HepG2 (cell line): ENCODE measurements around the gene SDF2. TPM values are rescaled to one million over a fixed set of nuclear protein-coding genes. Genes with fewer than 3 reads are reported as not detected.

Source experiments
- AHDC1 ChIP-seq: sonication (generic); formaldehyde crosslinking; IDR thresholded peaks from 2 replicates; pipeline ENCODE4 v1.5.1; 2020; ENCODE audit warnings: mild to moderate bottlenecking, missing genetic modification reagents, borderline replicate concordance
- CCDC6 ChIP-seq: sonication (generic); formaldehyde crosslinking; IDR thresholded peaks from 2 replicates; pipeline ENCODE4 v1.8.1; 2022; ENCODE audit warnings: mild to moderate bottlenecking, missing genetic modification reagents, moderate library complexity
- KLF12 ChIP-seq: sonication (generic); formaldehyde crosslinking; IDR thresholded peaks from 2 replicates; pipeline ENCODE4 v1.4.0; 2020; ENCODE audit warnings: missing genetic modification reagents, borderline replicate concordance
- LBX2 ChIP-seq: sonication (generic); formaldehyde crosslinking; IDR thresholded peaks from 2 replicates; pipeline ENCODE4 v1.5.0; 2020; ENCODE audit warnings: missing genetic modification reagents, mild to moderate bottlenecking, borderline replicate concordance
- SPEN ChIP-seq: sonication (generic); formaldehyde crosslinking; IDR thresholded peaks from 2 replicates; pipeline ENCODE4 v1.5.1; 2020; ENCODE audit warnings: low read depth, mild to moderate bottlenecking, missing genetic modification reagents
- TFDP1 ChIP-seq: IDR thresholded peaks from 2 replicates; pipeline ENCODE4 v1.6.1; 2016; ENCODE audit warnings: missing compliant biosample characterization, missing genetic modification reagents, borderline replicate concordance
- U2AF2 ChIP-seq: fragments of 200-400 bp; formaldehyde crosslinking; IDR thresholded peaks from 2 replicates; pipeline ENCODE4 v1.6.1; 2017; ENCODE audit warnings: low read depth, mild to moderate bottlenecking, low read length
- ZBTB10 ChIP-seq: sonication (generic); formaldehyde crosslinking; IDR thresholded peaks from 2 replicates; pipeline ENCODE4 v1.4.0; 2020; ENCODE audit warnings: missing genetic modification reagents, borderline replicate concordance
- ZKSCAN5 ChIP-seq: sonication (generic); formaldehyde crosslinking; IDR thresholded peaks from 2 replicates; pipeline ENCODE4 v1.5.1; 2020; ENCODE audit warnings: mild to moderate bottlenecking, missing genetic modification reagents
- ZNF275 ChIP-seq: sonication (generic); formaldehyde crosslinking; IDR thresholded peaks from 2 replicates; pipeline ENCODE4 v1.8.0; 2022; ENCODE audit warnings: missing genetic modification reagents, mild to moderate bottlenecking, inconsistent platforms, borderline replicate concordance
- ZNF674 ChIP-seq: sonication (generic); formaldehyde crosslinking; IDR thresholded peaks from 2 replicates; pipeline ENCODE4 v1.5.0; 2020; ENCODE audit warnings: low read depth, mild to moderate bottlenecking, missing genetic modification reagents
- polyA plus RNA-seq, 8 experiments: library from polyadenylated mRNA; depleted of rRNA in 3 of 8; stranded (reverse) in 7 of 8; unstranded in 1 of 8; fragments of >200 nt; fragmentation: Illumina TruSeq in 4 of 8; extraction: Trizol in 4 of 8; gene quantifications; 2 replicates each; pipeline versions ENCODE4 v1.2.1 to v1.2.3, GENCODE V29; 2011 to 2016; ENCODE audit warnings: low read depth in 4 of 8, missing spikeins in 1 of 8, mixed read lengths in 1 of 8; ENCODE audit not compliant: insufficient read depth in 1 of 8
- total RNA-seq, 5 experiments: library from RNA; depleted of rRNA; stranded (reverse); fragments of >200 nt; fragmentation: Illumina TruSeq; extraction: Trizol; gene quantifications; 2 replicates each; pipeline ENCODE4 v1.2.3, GENCODE V29; 2016; ENCODE audit warnings: low read depth in 1 of 5
- TF ChIP-seq, protein P1 (sequence below): sonication (generic); formaldehyde crosslinking; IDR thresholded peaks from 2 replicates; pipeline ENCODE4 v1.4.0; 2020; ENCODE audit warnings: mild to moderate bottlenecking, missing genetic modification reagents
- TF ChIP-seq, protein P2 (sequence below): sonication (generic); formaldehyde crosslinking; IDR thresholded peaks from 2 replicates; pipeline ENCODE4 v1.8.1; 2023; ENCODE audit warnings: missing genetic modification reagents, mild to moderate bottlenecking, borderline replicate concordance

Gene SDF2
- total and polyA plus RNA-seq, 2 of the 13 experiments (the other 11 are each of a cell fraction or from before 2014, with no cell fraction given), result 58.2 to 58.4 TPM

GRCh38 chr17:28661635-28662526 is at the start of gene SDF2, which contains the start of gene SUPT6H (continued):
- TF ChIP-seq KLF12 (CRISPR knock-in tag) (no peak), LBX2 (CRISPR knock-in tag) (no peak), ZBTB10 (CRISPR knock-in tag) (peak; percentile 35; the same call in 1 of the 2 replicates), SPEN (CRISPR knock-in tag) (peak; percentile 85), U2AF2 (no peak), ZNF275 (CRISPR knock-in tag) (no peak), ZKSCAN5 (CRISPR knock-in tag) (no peak), CCDC6 (CRISPR knock-in tag) (peak; percentile 79; the same call in 1 of the 2 replicates), AHDC1 (CRISPR knock-in tag) (peak; percentile 57; the same call in 1 of the 2 replicates), TFDP1 (CRISPR knock-in tag) (peak; percentile 75; the same call in 1 of the 2 replicates), ZNF674 (CRISPR knock-in tag) (no peak)
- TF ChIP-seq, protein P1, sequence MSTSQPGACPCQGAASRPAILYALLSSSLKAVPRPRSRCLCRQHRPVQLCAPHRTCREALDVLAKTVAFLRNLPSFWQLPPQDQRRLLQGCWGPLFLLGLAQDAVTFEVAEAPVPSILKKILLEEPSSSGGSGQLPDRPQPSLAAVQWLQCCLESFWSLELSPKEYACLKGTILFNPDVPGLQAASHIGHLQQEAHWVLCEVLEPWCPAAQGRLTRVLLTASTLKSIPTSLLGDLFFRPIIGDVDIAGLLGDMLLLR (CRISPR knock-in tag), result no peak
- TF ChIP-seq, protein P2, sequence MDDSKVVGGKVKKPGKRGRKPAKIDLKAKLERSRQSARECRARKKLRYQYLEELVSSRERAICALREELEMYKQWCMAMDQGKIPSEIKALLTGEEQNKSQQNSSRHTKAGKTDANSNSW, result 0 out of 2 replicates have a peak, but pooled peaks have one; percentile 55
